ENCODE results near the gene GABRA5. TPM values are rescaled to one million over a fixed set of nuclear protein-coding genes. Genes with fewer than 3 reads are reported as not detected.

Gene GABRA5
- 83.6 to 131 TPM (median 112 TPM) in 5 replicates for total RNA-seq (2022; extraction: Qiagen RNA extraction)

DNA sequence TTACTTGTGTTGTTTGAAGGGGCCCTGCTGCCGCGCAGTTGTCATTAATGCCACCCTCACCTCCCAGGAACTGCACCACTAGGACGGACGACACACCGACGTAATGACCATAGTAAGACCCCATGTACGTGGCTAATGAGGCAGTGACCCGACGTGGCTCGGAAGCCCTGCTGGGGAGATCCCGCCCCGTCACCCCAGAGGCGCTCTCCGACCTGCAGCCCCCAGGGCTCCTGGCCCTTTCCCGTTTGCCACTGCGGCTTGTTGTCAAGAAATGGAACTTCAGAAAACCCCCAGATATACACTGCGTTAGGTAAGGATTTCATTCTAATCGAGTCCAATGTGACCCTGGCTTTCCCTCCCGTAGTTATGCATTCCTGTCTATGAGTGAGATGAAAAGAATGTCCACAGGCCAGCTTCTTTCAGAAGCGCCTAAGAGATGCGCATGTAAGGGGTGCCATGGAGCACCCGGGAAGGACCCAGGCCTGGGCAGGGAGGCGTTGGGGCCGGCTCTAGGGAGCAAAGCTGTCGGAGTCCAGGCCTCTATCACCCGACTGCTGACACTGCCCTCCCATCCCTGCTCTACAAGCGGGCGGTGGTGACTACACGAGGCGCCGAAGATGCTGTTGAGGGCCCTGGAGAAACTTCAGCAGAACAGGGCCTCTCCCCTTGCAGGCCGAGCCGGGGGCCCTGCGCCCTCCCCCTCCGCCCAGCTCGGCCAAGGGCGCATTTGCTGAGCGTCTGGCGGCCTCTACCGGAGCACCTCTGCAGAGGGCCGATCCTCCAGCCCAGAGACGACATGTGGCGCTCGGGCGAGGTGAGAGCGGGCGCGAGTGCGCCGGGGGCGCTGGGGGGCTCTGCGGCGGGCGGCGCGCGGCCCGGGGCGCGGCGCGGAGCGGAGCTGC, at the start of gene GABRA5:
TSS of gene GABRA5 (plus strand) at position 765 of the 902 bp plus-strand sequence. CDS start 2,187 bp downstream, outside the sequence.

DNA sequence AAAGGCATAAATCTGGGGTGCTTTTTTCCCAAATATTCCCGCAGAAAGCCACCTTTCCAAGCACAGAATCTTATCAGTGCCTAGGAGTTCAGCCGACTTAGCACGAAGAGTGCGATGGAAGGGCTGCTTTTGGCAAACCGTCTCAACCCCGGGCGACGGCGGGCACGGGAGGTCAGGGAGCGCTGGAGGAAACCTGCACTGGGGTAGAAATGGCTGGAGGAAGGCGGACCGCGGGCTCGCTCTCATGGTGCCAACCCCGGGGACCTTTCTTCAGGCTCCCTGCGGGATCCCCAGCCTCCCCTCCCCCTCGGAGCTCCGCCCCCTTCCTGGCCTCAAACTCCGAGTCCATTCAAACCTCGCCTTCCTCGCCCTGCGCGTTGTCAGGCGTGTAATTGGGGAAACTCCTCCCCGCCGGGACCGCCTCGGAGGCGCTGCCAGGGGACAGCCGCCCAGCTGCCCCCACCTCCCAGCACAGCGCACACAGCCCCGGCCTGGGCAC, 103.9 kb downstream of the GABRA5 start, which contains the start of gene GABRG3:
TSS of gene GABRG3 (plus strand) at position 470 of the 499 bp plus-strand sequence.

Other genes with a start within 250 kb of the GABRA5 start
- 59.5 to 88.1 TPM (median 75.3 TPM) in 5 replicates for gene GABRB3, start 94.0 kb upstream of the GABRA5 start, total RNA-seq (2022; extraction: Qiagen RNA extraction)
- gene GABRG3, start 104.1 kb downstream of the GABRA5 start, total RNA-seq (2022; extraction: Qiagen RNA extraction), result 0.12 to 0.53 TPM (median 0.30 TPM) in 5 replicates

Measured in A549 treated with CORT108297 at 1 μM for 4 hours (cell line).